DND-41 (cell line): ENCODE data around the gene ZNF354C.

Experiments used
- CTCF ChIP-seq: IDR thresholded peaks from 2 replicates; pipeline ENCODE4 v1.5.1; 2012; ENCODE audit warnings: borderline replicate concordance, low read length, moderate library complexity, mild to moderate bottlenecking; ENCODE audit not compliant: poor library complexity, severe bottlenecking; ENCODE audit errors: extremely low read depth
- EZH2 ChIP-seq: IDR thresholded peaks from 3 replicates; pipeline ENCODE4 v1.6.1; 2012; ENCODE audit warnings: borderline replicate concordance, low read depth, mild to moderate bottlenecking, moderate library complexity, low read length, inconsistent platforms; ENCODE audit not compliant: severe bottlenecking

GRCh38 chr5:179123109-179123426, 62.9 kb downstream of the ZNF354C start:
- TF ChIP-seq EZH2 = no peak
- no peak for TF ChIP-seq CTCF
